Right atrium auricular region (tissue), 2 donors: ENCODE data around the gene SPZ1. TPM values are rescaled to one million over a fixed set of nuclear protein-coding genes. Genes with fewer than 3 reads are reported as not detected.

Source experiments
- DNase-seq: peaks from one replicate; pipeline ENCODE4 v3.0.0-alpha.2; 2019; ENCODE audit warnings: low spot score
- H3K27ac ChIP-seq, 2 donors: fragments of 200-600 bp; sonication (generic); 1 replicate in 1 of 2; 2 replicates in 1 of 2; pipeline ENCODE4 v1.5.1; 2016 to 2019
- H3K27me3 ChIP-seq, 2 donors: fragments of 200-600 bp; sonication (generic); one replicate each; pipeline versions ENCODE4 v1.5.1 to v1.6.0; 2017 to 2019
- H3K36me3 ChIP-seq: fragments of 200-600 bp; sonication (generic); one replicate; pipeline ENCODE4 v1.5.1; 2016
- H3K4me1 ChIP-seq, 2 donors: fragments of 200-600 bp; sonication (generic); one replicate each; pipeline versions ENCODE4 v1.5.1 to v1.6.0; 2017 to 2019
- H3K4me3 ChIP-seq, 2 donors: fragments of 200-600 bp; sonication (generic); 1 replicate in 1 of 2; 2 replicates in 1 of 2; pipeline ENCODE4 v1.5.1; 2017 to 2019; ENCODE audit warnings: mild to moderate bottlenecking in 1 of 2, moderate library complexity in 1 of 2
- H3K9me3 ChIP-seq, 2 donors: fragments of 200-600 bp; sonication (generic); one replicate each; pipeline ENCODE4 v1.5.1; 2019
- CTCF ChIP-seq, 2 donors: fragments of 200-600 bp; sonication (generic); IDR thresholded peaks; one replicate each; pipeline ENCODE4 v1.5.1; 2019; ENCODE audit warnings: antibody characterized with exemption in 2 of 2
- total RNA-seq, 2 donors: library from RNA; depleted of rRNA; stranded (reverse); fragments of >200 nt; gene quantifications; one replicate each; pipeline ENCODE4 v1.1.0, GENCODE V29; 2016

The SPZ1 gene
- total RNA-seq, 2 donors from 2014 or later = not detected

GRCh38 chr5:80370390-80370789 lies 50.6 kb downstream of the SPZ1 start:
- Histone ChIP-seq H3K36me3 (no peaks in the 10 kb centered on the region), H3K4me3 (no peak overlapping the region), H3K9me3 (no peaks in the 10 kb centered on the region), H3K27me3 (no peaks in the 10 kb centered on the region), H3K27ac (no peak overlapping the region), H3K4me1 (no peaks in the 10 kb centered on the region)
- TF ChIP-seq CTCF (IDR thresholded peaks at IDR 0.05) = no peak
- DNase-seq = no peak

Other genes with a start within 250 kb of the SPZ1 start
- gene SERINC5, start 64.0 kb upstream of the SPZ1 start, total RNA-seq = 10 to 100 TPM in 1 of 2 donors, 1 to 10 TPM in 1; 9.2 to 11.0 TPM
- 10 to 100 TPM; 27.8 to 34.5 TPM for gene ZFYVE16, start 88.1 kb downstream of the SPZ1 start, total RNA-seq
- 1 to 10 TPM; 1.8 to 1.9 TPM for gene FAM151B, start 168.1 kb downstream of the SPZ1 start, total RNA-seq